GM19463 (cell line): ENCODE results near the gene CDKN2B.
"Not testable (repeated sequence)": the region's sequence is repeated elsewhere in the genome, so short reads cannot be mapped to it uniquely, and the experiment has no call there.

ENCODE experiments used
- ATAC-seq: cut with Tn5 transposase; IDR thresholded peaks from one replicate; pipeline ENCODE4 v1.9.1; 2021; ENCODE audit warnings: mild to moderate bottlenecking, moderate library complexity; ENCODE audit not compliant: unreplicated experiment

The CDKN2B gene

GRCh38 chr9:21969951-21970799, 38.9 kb downstream of the CDKN2B start:
- ATAC-seq: no peak

- ATAC-seq: no peak
Observed at GRCh38 chr9:21969011-21969940, 39.8 kb downstream of the CDKN2B start.

- ATAC-seq: no peak
Observed at GRCh38 chr9:21968331-21969010, 40.6 kb downstream of the CDKN2B start.

- ATAC-seq: no peak
Observed at GRCh38 chr9:21967702-21968101, 41.4 kb downstream of the CDKN2B start.

- no peak for ATAC-seq
Observed at GRCh38 chr9:21967169-21967568, 41.9 kb downstream of the CDKN2B start.

GRCh38 chr9:21966140-21966851, 42.8 kb downstream of the CDKN2B start:
- no peak for ATAC-seq

GRCh38 chr9:21965401-21965951, 43.6 kb downstream of the CDKN2B start:
- ATAC-seq: peak; percentile 85

- peak; percentile 55 for ATAC-seq
Observed at GRCh38 chr9:21964925-21965385, 44.1 kb downstream of the CDKN2B start.

- no peak for ATAC-seq
Observed at GRCh38 chr9:21961569-21961968, 47.5 kb downstream of the CDKN2B start.

GRCh38 chr9:21959268-21959667, 49.8 kb downstream of the CDKN2B start:
- not testable (repeated sequence) for ATAC-seq

- ATAC-seq: no peak
Observed at GRCh38 chr9:21958833-21959232, 50.3 kb downstream of the CDKN2B start.
